Parathyroid adenoma (tissue), 2 donors: ENCODE data around the gene CAMK1G.

Source experiments
- H2AFZ ChIP-seq: fragments of 300-600 bp; sonication (generic); one replicate; pipeline ENCODE4 v1.7.0; 2017; ENCODE audit warnings: antibody characterized with exemption, mild to moderate bottlenecking
- H3K27ac ChIP-seq: fragments of 300-600 bp; sonication (generic); one replicate; pipeline ENCODE4 v1.7.0; 2017
- H3K27me3 ChIP-seq: fragments of 300-600 bp; sonication (generic); one replicate; pipeline ENCODE4 v1.7.0; 2017; ENCODE audit warnings: low read length; ENCODE audit not compliant: control insufficient read depth, insufficient read depth
- H3K36me3 ChIP-seq: fragments of 300-600 bp; sonication (generic); one replicate; pipeline ENCODE4 v1.7.0; 2017; ENCODE audit warnings: low read length; ENCODE audit not compliant: control insufficient read depth, insufficient read depth
- H3K4me1 ChIP-seq: fragments of 300-600 bp; sonication (generic); one replicate; pipeline ENCODE4 v1.7.0; 2017; ENCODE audit warnings: control low read depth
- H3K4me2 ChIP-seq: fragments of 300-600 bp; sonication (generic); one replicate; pipeline ENCODE4 v1.7.0; 2017; ENCODE audit warnings: low read length
- H3K4me3 ChIP-seq: fragments of 300-600 bp; sonication (generic); one replicate; pipeline ENCODE4 v1.7.0; 2017; ENCODE audit warnings: low read depth, low read length
- H3K79me2 ChIP-seq: fragments of 300-600 bp; sonication (generic); one replicate; pipeline ENCODE4 v1.7.0; 2017; ENCODE audit warnings: control low read depth
- H3K9ac ChIP-seq: fragments of 300-600 bp; sonication (generic); one replicate; pipeline ENCODE4 v1.7.0; 2017; ENCODE audit warnings: mild to moderate bottlenecking
- H3K9me3 ChIP-seq: fragments of 300-600 bp; sonication (generic); one replicate; pipeline ENCODE4 v1.7.0; 2017; ENCODE audit warnings: low read length; ENCODE audit not compliant: control insufficient read depth
- CTCF ChIP-seq: fragments of 300-600 bp; sonication (generic); IDR thresholded peaks from one replicate; pipeline ENCODE4 v1.7.0; 2017; ENCODE audit warnings: antibody characterized with exemption, mild to moderate bottlenecking
- donor health status: primary hyperparathyroidism.

Gene CAMK1G

GRCh38 chr1:209629621-209630382 is 46.3 kb downstream of the CAMK1G start:
- Histone ChIP-seq H2AFZ (no peak overlapping the region), H3K4me2 (no peak overlapping the region), H3K27me3 (no peaks in the 10 kb centered on the region), H3K4me1 (no peaks in the 10 kb centered on the region), H3K79me2 (no peaks in the 10 kb centered on the region), H3K9me3 (no peaks in the 10 kb centered on the region), H3K4me3 (no peak overlapping the region), H3K27ac (no peak overlapping the region), H3K36me3 (no peaks in the 10 kb centered on the region), H3K9ac (no peak overlapping the region)
- no peak for TF ChIP-seq CTCF

- no peaks in the 10 kb centered on the region for H3K9me3 ChIP-seq
- no peak overlapping the region for H3K27ac ChIP-seq
- no peaks in the 10 kb centered on the region for H3K27me3 ChIP-seq
- no peak overlapping the region for H3K9ac ChIP-seq
- H3K79me2 ChIP-seq = no peaks in the 10 kb centered on the region
- no peak overlapping the region for H3K4me3 ChIP-seq
- no peaks in the 10 kb centered on the region for H3K4me1 ChIP-seq
- H2AFZ ChIP-seq = no peak overlapping the region
- H3K4me2 ChIP-seq = no peak overlapping the region
- no peaks in the 10 kb centered on the region for H3K36me3 ChIP-seq
- no peak for TF ChIP-seq CTCF
Observed at GRCh38 chr1:209630383-209631225, 47.1 kb downstream of the CAMK1G start.

- TF ChIP-seq CTCF = no peak
- H3K4me2 ChIP-seq = no peak overlapping the region
- no peak overlapping the region for H3K9ac ChIP-seq
- no peaks in the 10 kb centered on the region for H3K27me3 ChIP-seq
- H2AFZ ChIP-seq = no peak overlapping the region
- no peaks in the 10 kb centered on the region for H3K79me2 ChIP-seq
- no peaks in the 10 kb centered on the region for H3K9me3 ChIP-seq
- no peak overlapping the region for H3K27ac ChIP-seq
- H3K36me3 ChIP-seq = no peaks in the 10 kb centered on the region
- H3K4me3 ChIP-seq = no peak overlapping the region
- H3K4me1 ChIP-seq = no peaks in the 10 kb centered on the region
Observed at GRCh38 chr1:209633335-209633997, 50.0 kb downstream of the CAMK1G start.

- Histone ChIP-seq H3K4me2 (no peak overlapping the region), H2AFZ (no peak overlapping the region), H3K36me3 (no peaks in the 10 kb centered on the region), H3K9me3 (no peaks in the 10 kb centered on the region), H3K79me2 (no peaks in the 10 kb centered on the region), H3K27me3 (no peaks in the 10 kb centered on the region), H3K27ac (no peak overlapping the region), H3K4me3 (no peak overlapping the region), H3K9ac (no peak overlapping the region), H3K4me1 (no peaks in the 10 kb centered on the region)
- no peak for TF ChIP-seq CTCF
Observed at GRCh38 chr1:209634005-209634737, 50.7 kb downstream of the CAMK1G start.
